Measurements from ENCODE around the gene PNPLA8. TPM values are rescaled to one million over a fixed set of nuclear protein-coding genes. Genes with fewer than 3 reads are reported as not detected.

PNPLA8 gene
- total RNA-seq, 2 experiments from 2014 or later = 23.0 to 26.4 TPM

DNA sequence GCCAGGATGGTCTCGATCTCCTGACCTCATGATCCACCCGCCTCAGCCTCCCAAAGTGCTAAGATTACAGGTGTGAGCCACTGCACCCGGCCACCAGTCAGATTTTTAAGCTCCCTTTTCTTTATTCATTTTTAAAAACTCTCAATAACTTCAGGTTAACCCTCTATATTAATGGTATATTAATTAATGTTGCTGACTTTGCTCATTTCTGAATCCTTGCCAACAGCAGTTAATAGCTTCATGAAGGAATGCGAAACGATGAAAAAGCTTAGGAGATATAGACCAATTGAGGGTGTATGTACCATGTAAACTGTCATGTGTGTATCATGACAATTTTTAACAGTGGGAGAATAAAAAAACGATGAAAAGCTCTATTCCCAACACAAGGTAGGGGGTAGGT lies 27.5 kb downstream of the PNPLA8 start:
- CTCF ChIA-PET (ENCODE audit: unreplicated experiment) = no interaction called here
- Histone ChIP-seq H3K27ac (ENCODE audit: low read depth, low read length, poor library complexity, severe bottlenecking) (no peak overlapping the region), H2AFZ (ENCODE audit: low read length) (no peak overlapping the region), H3K9me2 (ENCODE audit: insufficient read depth, low read length) (no peaks in the 10 kb centered on the region), H3K9me3 (ENCODE audit: low read length) (no peaks in the 10 kb centered on the region), H3K36me3 (ENCODE audit: insufficient read depth, low read length) (peaks cover 47% of the 10 kb centered on the region), H3K4me3 (ENCODE audit: low read depth, low read length, poor library complexity, severe bottlenecking) (no peak overlapping the region), H3K79me2 (ENCODE audit: insufficient read depth, low read depth, low read length) (peaks cover 9% of the 10 kb centered on the region; the same call in 1 of the 2 replicates), H4K20me1 (ENCODE audit: insufficient read depth, low read length) (no peaks in the 10 kb centered on the region), H3K4me1 (ENCODE audit: insufficient read depth, low read length, poor library complexity, severe bottlenecking) (peaks cover 19% of the 10 kb centered on the region), H3K4me2 (ENCODE audit: low read length) (no peak overlapping the region)
- DNase-seq (ENCODE audit: low spot score) = no peak
- no TSS peak for BruUV-seq (replicated peaks)
- TF ChIP-seq EZH2phosphoT487 (IDR thresholded peaks at IDR 0.05; ENCODE audit: borderline replicate concordance, low read depth, low read length) = no peak
- TF ChIP-seq, protein P1, sequence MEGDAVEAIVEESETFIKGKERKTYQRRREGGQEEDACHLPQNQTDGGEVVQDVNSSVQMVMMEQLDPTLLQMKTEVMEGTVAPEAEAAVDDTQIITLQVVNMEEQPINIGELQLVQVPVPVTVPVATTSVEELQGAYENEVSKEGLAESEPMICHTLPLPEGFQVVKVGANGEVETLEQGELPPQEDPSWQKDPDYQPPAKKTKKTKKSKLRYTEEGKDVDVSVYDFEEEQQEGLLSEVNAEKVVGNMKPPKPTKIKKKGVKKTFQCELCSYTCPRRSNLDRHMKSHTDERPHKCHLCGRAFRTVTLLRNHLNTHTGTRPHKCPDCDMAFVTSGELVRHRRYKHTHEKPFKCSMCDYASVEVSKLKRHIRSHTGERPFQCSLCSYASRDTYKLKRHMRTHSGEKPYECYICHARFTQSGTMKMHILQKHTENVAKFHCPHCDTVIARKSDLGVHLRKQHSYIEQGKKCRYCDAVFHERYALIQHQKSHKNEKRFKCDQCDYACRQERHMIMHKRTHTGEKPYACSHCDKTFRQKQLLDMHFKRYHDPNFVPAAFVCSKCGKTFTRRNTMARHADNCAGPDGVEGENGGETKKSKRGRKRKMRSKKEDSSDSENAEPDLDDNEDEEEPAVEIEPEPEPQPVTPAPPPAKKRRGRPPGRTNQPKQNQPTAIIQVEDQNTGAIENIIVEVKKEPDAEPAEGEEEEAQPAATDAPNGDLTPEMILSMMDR (conservative IDR thresholded peaks at IDR 0.05; ENCODE audit: low read length) = no peak
- POLR2A ChIA-PET = interaction anchor here (1.2 to 4.2 kb wide), 2 partner anchors 12 to 28 kb away, joined by 3 to 31 read pairs; partner anchors contain the start of gene PNPLA8
- intact Hi-C loops (cut with micrococcal nuclease; ENCODE audit: unreplicated experiment) = no loop called here

DNA sequence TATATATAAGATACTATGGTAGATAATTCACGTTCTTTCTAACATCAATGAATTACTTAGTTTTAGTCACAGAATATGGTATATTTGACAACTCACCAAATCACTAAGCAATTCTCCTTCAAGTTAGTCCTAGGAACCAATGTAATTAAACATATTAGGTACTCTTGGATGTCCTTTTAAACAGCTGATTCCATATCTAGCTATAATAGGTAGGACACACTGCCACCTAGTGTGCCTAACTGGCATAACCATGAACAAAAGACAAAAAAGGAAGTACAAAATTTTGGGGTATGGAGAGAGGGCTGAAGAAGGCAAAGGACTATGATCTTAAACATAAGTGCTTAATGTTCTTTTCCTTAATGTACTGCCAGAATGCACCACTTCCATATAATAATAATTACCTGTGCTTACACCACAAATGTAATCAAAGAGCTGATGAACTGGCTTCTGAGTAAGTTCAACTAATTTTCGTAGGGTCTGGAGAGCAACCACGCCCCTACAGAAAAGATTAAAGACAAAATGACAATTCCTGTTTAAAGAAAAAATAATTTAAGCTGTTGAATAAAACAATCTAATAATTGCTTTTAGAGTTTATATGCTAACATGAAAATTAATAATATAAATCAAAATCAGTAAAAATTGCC lies 28.7 kb downstream of the PNPLA8 start:
- intact Hi-C loops (cut with micrococcal nuclease; ENCODE audit: unreplicated experiment) = loop anchor here (1.0 to 2.0 kb wide), 2 partner anchors 44 to 316 kb away; no protein-coding TSS in a partner anchor
- BruUV-seq (replicated peaks) = no TSS peak
- no peaks in the 10 kb centered on the region for H3K9me2 ChIP-seq (ENCODE audit: insufficient read depth, low read length)
- H3K79me2 ChIP-seq (ENCODE audit: insufficient read depth, low read depth, low read length) = peaks cover under 1% of the 10 kb centered on the region; the same call in 1 of the 2 replicates
- H3K4me2 ChIP-seq (ENCODE audit: low read length) = no peak overlapping the region
- ChIA-PET CTCF (ENCODE audit: unreplicated experiment) (interaction anchor here (0.6 to 1.2 kb wide), 2 partner anchors 44 to 139 kb away, joined by 3 to 5 read pairs; no protein-coding TSS in a partner anchor), POLR2A (interaction anchor here (0.5 to 4.2 kb wide), 7 partner anchors 10 to 316 kb away, joined by 3 to 31 read pairs (median 3); partner anchors contain the start of gene PNPLA8)
- peak; percentile 77 for DNase-seq (ENCODE audit: low spot score)
- no peaks in the 10 kb centered on the region for H3K9me3 ChIP-seq (ENCODE audit: low read length)
- TF ChIP-seq EZH2phosphoT487 (IDR thresholded peaks at IDR 0.05; ENCODE audit: borderline replicate concordance, low read depth, low read length) = no peak
- TF ChIP-seq, protein P1 (conservative IDR thresholded peaks at IDR 0.05; ENCODE audit: low read length) = peak; percentile 97
- H3K4me3 ChIP-seq (ENCODE audit: low read depth, low read length, poor library complexity, severe bottlenecking) = no peak overlapping the region
- no peak overlapping the region for H2AFZ ChIP-seq (ENCODE audit: low read length)
- no peak overlapping the region for H3K27ac ChIP-seq (ENCODE audit: low read depth, low read length, poor library complexity, severe bottlenecking)
- H3K36me3 ChIP-seq (ENCODE audit: insufficient read depth, low read length) = peaks cover 44% of the 10 kb centered on the region
- H4K20me1 ChIP-seq (ENCODE audit: insufficient read depth, low read length) = no peaks in the 10 kb centered on the region
- peaks cover 7% of the 10 kb centered on the region for H3K4me1 ChIP-seq (ENCODE audit: insufficient read depth, low read length, poor library complexity, severe bottlenecking)

DNA sequence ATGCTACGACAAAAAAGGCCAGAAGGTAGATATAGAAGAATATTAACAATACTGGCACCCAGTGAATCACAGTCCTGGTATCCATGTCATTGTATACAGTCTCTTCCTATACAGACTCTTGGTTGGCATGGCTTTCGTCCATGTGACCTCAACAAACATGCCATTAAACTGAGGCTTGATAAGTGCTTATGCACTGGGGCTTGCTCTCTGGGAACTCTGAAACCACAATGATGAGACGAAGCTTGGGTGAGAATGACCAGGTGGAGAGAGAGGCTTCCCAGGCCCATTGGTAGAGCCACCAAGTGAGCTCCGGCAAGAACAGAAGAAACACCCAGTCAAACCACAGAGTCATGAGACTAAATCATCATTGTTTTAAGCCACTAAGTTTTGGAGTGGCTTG lies 33.2 kb downstream of the PNPLA8 start:
- CTCF ChIA-PET (ENCODE audit: unreplicated experiment) = no interaction called here
- Histone ChIP-seq H3K79me2 (ENCODE audit: insufficient read depth, low read depth, low read length) (no peaks in the 10 kb centered on the region), H3K27ac (ENCODE audit: low read depth, low read length, poor library complexity, severe bottlenecking) (no peak overlapping the region), H2AFZ (ENCODE audit: low read length) (no peak overlapping the region), H3K9me3 (ENCODE audit: low read length) (no peaks in the 10 kb centered on the region), H3K9me2 (ENCODE audit: insufficient read depth, low read length) (no peaks in the 10 kb centered on the region), H3K36me3 (ENCODE audit: insufficient read depth, low read length) (peaks cover 36% of the 10 kb centered on the region), H4K20me1 (ENCODE audit: insufficient read depth, low read length) (no peaks in the 10 kb centered on the region), H3K4me3 (ENCODE audit: low read depth, low read length, poor library complexity, severe bottlenecking) (no peak overlapping the region), H3K4me1 (ENCODE audit: insufficient read depth, low read length, poor library complexity, severe bottlenecking) (peaks cover 4% of the 10 kb centered on the region), H3K4me2 (ENCODE audit: low read length) (no peak overlapping the region)
- DNase-seq (ENCODE audit: low spot score) = no peak
- intact Hi-C loops (cut with micrococcal nuclease; ENCODE audit: unreplicated experiment) = no loop called here
- POLR2A ChIA-PET = no interaction called here
- no TSS peak for BruUV-seq (replicated peaks)
- TF ChIP-seq, protein P1 (conservative IDR thresholded peaks at IDR 0.05; ENCODE audit: low read length) = no peak
- no peak for TF ChIP-seq EZH2phosphoT487 (IDR thresholded peaks at IDR 0.05; ENCODE audit: borderline replicate concordance, low read depth, low read length)
